Neural crest cell (in vitro differentiated cells): ENCODE data around the gene XPO6. TPM values are rescaled to one million over a fixed set of nuclear protein-coding genes. Genes with fewer than 3 reads are reported as not detected.
A peak's percentile ranks its signal among the peaks of the same experiment; 100 is the strongest.

Source experiments
- DNase-seq: peaks from one replicate; pipeline ENCODE4 v3.0.0; 2021; ENCODE audit warnings: low read depth, mixed read lengths, low spot score
- H3K27ac Mint-ChIP-seq: one replicate; pipeline ENCODE4 v1.8.0; 2021; ENCODE audit warnings: mild to moderate bottlenecking, mixed read lengths; ENCODE audit not compliant: unreplicated experiment
- H3K27me3 Mint-ChIP-seq: 2 replicates; pipeline ENCODE4 v1.8.0; 2021; ENCODE audit warnings: low read depth, mild to moderate bottlenecking, mixed read lengths
- H3K36me3 Mint-ChIP-seq: 2 replicates; pipeline ENCODE4 v1.8.0; 2021; ENCODE audit warnings: low read depth, mild to moderate bottlenecking, mixed read lengths
- H3K4me1 Mint-ChIP-seq: 2 replicates; pipeline ENCODE4 v1.8.0; 2021; ENCODE audit warnings: mixed read lengths
- H3K4me3 Mint-ChIP-seq: one replicate; pipeline ENCODE4 v1.8.0; 2021; ENCODE audit warnings: mild to moderate bottlenecking, mixed read lengths
- H3K9me3 Mint-ChIP-seq: 2 replicates; pipeline ENCODE4 v1.8.0; 2021; ENCODE audit warnings: mixed read lengths
- CTCF ChIP-seq: fragments of 200-600 bp; sonication (generic); conservative IDR thresholded peaks from 2 replicates; pipeline ENCODE4 v1.5.0; 2021; ENCODE audit warnings: antibody characterized with exemption, mild to moderate bottlenecking
- total RNA-seq: library from RNA; stranded (reverse); gene quantifications from 2 replicates; pipeline ENCODE4 v1.2.1, GENCODE V29; 2021

The XPO6 gene
- total RNA-seq, 1 donor from 2014 or later = 146 TPM

DNA sequence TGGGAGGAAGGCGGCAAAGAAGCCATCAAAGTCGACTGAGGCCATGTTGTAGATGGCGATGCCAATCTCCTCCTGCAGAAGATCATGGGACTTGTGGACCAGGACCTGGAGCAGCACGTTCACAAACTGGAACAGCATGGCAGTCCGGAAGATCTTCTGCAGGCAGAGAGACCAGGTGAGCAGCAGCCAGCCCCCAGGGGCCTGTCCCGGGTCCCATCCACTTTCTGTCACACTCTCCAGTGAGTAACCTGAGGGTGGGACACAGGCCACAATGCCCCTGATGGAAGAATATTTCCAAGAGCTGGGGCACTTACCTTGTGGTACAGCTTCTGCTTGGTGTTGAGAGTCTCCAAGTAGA lies 110.3 kb downstream of the XPO6 start:
- Mint-ChIP-seq H3K27me3 (no peaks in the 10 kb centered on the region), H3K4me1 (no peaks in the 10 kb centered on the region), H3K27ac (no peak overlapping the region), H3K4me3 (no peak overlapping the region), H3K9me3 (no peaks in the 10 kb centered on the region), H3K36me3 (peaks cover 10% of the 10 kb centered on the region)
- no peak for DNase-seq
- no peak for TF ChIP-seq CTCF

- TF ChIP-seq CTCF = no peak
- DNase-seq = no peak
- no peak overlapping the region for H3K27ac Mint-ChIP-seq
- no peaks in the 10 kb centered on the region for H3K9me3 Mint-ChIP-seq
- H3K27me3 Mint-ChIP-seq = no peaks in the 10 kb centered on the region
- no peaks in the 10 kb centered on the region for H3K4me1 Mint-ChIP-seq
- no peak overlapping the region for H3K4me3 Mint-ChIP-seq
- H3K36me3 Mint-ChIP-seq = peaks cover 10% of the 10 kb centered on the region
These were observed 110.8 kb downstream of the XPO6 start for GRCh38 chr16:28100810-28101532.

DNA sequence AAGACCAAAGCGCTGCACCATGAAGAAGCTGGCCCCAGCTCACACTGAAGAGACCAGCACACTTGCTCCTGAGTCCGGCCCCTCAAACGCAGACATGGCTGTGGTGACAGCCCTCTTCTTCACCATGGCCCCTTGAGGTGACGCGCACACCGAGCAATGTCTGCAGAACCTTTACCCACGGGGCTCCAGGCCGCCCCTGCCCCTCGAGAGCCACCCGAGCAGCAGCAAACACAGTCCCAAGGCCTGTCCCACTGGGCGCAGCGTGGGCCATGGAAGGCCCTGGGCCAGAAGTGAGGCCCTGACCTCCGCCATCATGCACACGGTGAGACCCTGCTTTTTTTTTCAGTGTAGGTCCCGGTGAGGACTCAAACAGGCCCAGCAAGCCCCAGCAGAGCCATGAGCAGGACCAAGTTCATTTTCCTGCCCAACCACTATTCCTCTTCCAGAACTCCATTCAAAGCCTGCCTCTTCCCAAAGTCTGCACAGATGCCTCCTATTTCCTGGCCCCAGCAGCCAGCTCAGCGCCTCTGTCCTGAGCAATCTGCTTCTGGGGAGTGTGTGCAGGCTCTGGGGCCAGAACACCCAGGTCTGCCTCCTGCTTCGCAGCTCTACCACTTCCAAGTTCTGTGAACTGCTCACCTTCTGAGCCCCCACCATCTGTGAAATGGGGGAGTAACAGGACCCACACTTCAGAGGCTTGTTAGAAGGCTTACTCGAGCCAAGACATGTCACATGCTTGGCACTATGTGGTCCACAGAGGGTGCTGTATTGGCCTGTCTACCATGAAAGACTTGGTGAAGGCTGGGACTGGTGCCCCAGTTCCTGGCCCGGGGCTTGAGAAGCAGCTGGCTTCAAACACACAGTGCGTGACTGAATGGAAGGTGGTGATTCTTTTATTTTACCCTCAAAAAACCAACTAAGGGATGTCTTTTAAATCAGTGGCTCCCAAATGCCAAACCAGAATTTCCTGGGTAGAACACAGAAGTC lies 112.5 kb downstream of the XPO6 start:
- Mint-ChIP-seq H3K9me3 (no peaks in the 10 kb centered on the region), H3K27ac (peak overlapping the region; percentile 57), H3K27me3 (no peaks in the 10 kb centered on the region), H3K4me1 (no peaks in the 10 kb centered on the region), H3K4me3 (no peak overlapping the region), H3K36me3 (peaks cover 7% of the 10 kb centered on the region)
- no peak for DNase-seq
- no peak for TF ChIP-seq CTCF

GRCh38 chr16:28098171-28098958 lies 113.4 kb downstream of the XPO6 start:
- TF ChIP-seq CTCF = no peak
- DNase-seq = no peak
- Mint-ChIP-seq H3K27ac (no peak overlapping the region), H3K27me3 (no peaks in the 10 kb centered on the region), H3K4me1 (no peaks in the 10 kb centered on the region), H3K36me3 (peaks cover 7% of the 10 kb centered on the region), H3K4me3 (no peak overlapping the region), H3K9me3 (no peaks in the 10 kb centered on the region)
